Vagina (tissue), 2 donors: ENCODE measurements around the gene REEP1. TPM values are rescaled to one million over a fixed set of nuclear protein-coding genes. Genes with fewer than 3 reads are reported as not detected.
A peak's percentile ranks its signal among the peaks of the same experiment; 100 is the strongest.

ENCODE experiments used
- DNase-seq, 2 donors: peaks; one replicate each; pipeline ENCODE4 v3.0.0-alpha.2; 2017; ENCODE audit errors: extremely low spot score in 2 of 2
- H3K27ac ChIP-seq: fragments of 200-600 bp; sonication (generic); one replicate; pipeline ENCODE4 v1.5.1; 2019
- H3K27me3 ChIP-seq: fragments of 200-600 bp; sonication (generic); one replicate; pipeline ENCODE4 v1.5.1; 2019
- H3K36me3 ChIP-seq, 2 donors: fragments of 200-600 bp; sonication (generic); one replicate each; pipeline ENCODE4 v1.5.1; 2017 to 2019
- H3K4me1 ChIP-seq: fragments of 200-600 bp; sonication (generic); one replicate; pipeline ENCODE4 v1.5.1; 2019
- H3K4me3 ChIP-seq, 2 donors: fragments of 200-600 bp; sonication (generic); 1 replicate in 1 of 2; 2 replicates in 1 of 2; pipeline ENCODE4 v1.5.1; 2016 to 2019
- H3K9me3 ChIP-seq: fragments of 200-600 bp; sonication (generic); one replicate; pipeline ENCODE4 v1.5.1; 2019
- CTCF ChIP-seq, 3 experiments: fragments of 450-650 bp in 2 of 3; fragments of 200-600 bp in 1 of 3; sonication (generic) in 1 of 3; IDR thresholded peaks; one replicate each; pipeline ENCODE4 v1.5.1; 2017 to 2019; ENCODE audit warnings: antibody characterized with exemption in 3 of 3, mild to moderate bottlenecking in 2 of 3, moderate library complexity in 2 of 3
- POLR2A ChIP-seq, 2 donors: fragments of 450-650 bp; IDR thresholded peaks; one replicate each; pipeline ENCODE4 v1.6.1; 2017; ENCODE audit warnings: antibody characterized with exemption in 2 of 2, mild to moderate bottlenecking in 2 of 2, moderate library complexity in 2 of 2
- POLR2AphosphoS5 ChIP-seq, 2 donors: sonication (generic); formaldehyde crosslinking; IDR thresholded peaks; one replicate each; pipeline ENCODE4 v1.9.0; 2017; ENCODE audit warnings: antibody characterized with exemption in 2 of 2, mild to moderate bottlenecking in 2 of 2, low read depth in 1 of 2; ENCODE audit not compliant: insufficient read depth in 1 of 2
- intact Hi-C: fragments of 100-400 bp; cut with DNase I; formaldehyde crosslinking; loops from one replicate; pipeline ENCODE4 v1.15.1; 2023
- total RNA-seq: library from RNA; depleted of rRNA; stranded (reverse); fragments of >200 nt; gene quantifications from one replicate; pipeline ENCODE4 v1.2.3, GENCODE V29; 2016

The REEP1 gene
- total RNA-seq, 1 donor from 2014 or later: 13.5 TPM

GRCh38 chr2:86293612-86294011 is 43.8 kb downstream of the REEP1 start:
- no peak overlapping the region for H3K27ac ChIP-seq
- intact Hi-C loops: no loop called here
- TF ChIP-seq POLR2A (IDR thresholded peaks at IDR 0.05): no peak
- TF ChIP-seq POLR2AphosphoS5 (IDR thresholded peaks at IDR 0.05; ENCODE audit: insufficient read depth in 1 of 2, low read depth in 1 of 2): no peak
- TF ChIP-seq CTCF (IDR thresholded peaks at IDR 0.05): no peak
- no peaks in the 10 kb centered on the region for H3K36me3 ChIP-seq
- no peak for DNase-seq
- no peaks in the 10 kb centered on the region for H3K9me3 ChIP-seq
- no peaks in the 10 kb centered on the region for H3K4me1 ChIP-seq
- H3K4me3 ChIP-seq: no peak overlapping the region
- H3K27me3 ChIP-seq: no peaks in the 10 kb centered on the region

GRCh38 chr2:86292571-86293515 is 44.6 kb downstream of the REEP1 start:
- no peaks in the 10 kb centered on the region for H3K36me3 ChIP-seq
- peak in 1 of 2 donors; percentile 64 for DNase-seq
- no peaks in the 10 kb centered on the region for H3K4me1 ChIP-seq
- H3K27ac ChIP-seq: no peak overlapping the region
- H3K9me3 ChIP-seq: no peaks in the 10 kb centered on the region
- intact Hi-C loops: no loop called here
- H3K27me3 ChIP-seq: no peaks in the 10 kb centered on the region
- no peak overlapping the region for H3K4me3 ChIP-seq
- no peak for TF ChIP-seq POLR2A (IDR thresholded peaks at IDR 0.05)
- no peak for TF ChIP-seq CTCF (IDR thresholded peaks at IDR 0.05)
- no peak for TF ChIP-seq POLR2AphosphoS5 (IDR thresholded peaks at IDR 0.05; ENCODE audit: insufficient read depth in 1 of 2, low read depth in 1 of 2)

GRCh38 chr2:86291328-86291662 is 46.1 kb downstream of the REEP1 start:
- no peak overlapping the region for H3K4me3 ChIP-seq
- no peak overlapping the region for H3K27ac ChIP-seq
- peak in 1 of 2 donors; percentile 34 for DNase-seq
- H3K36me3 ChIP-seq: no peaks in the 10 kb centered on the region
- TF ChIP-seq POLR2A (IDR thresholded peaks at IDR 0.05) (no peak), CTCF (IDR thresholded peaks at IDR 0.05) (no peak), POLR2AphosphoS5 (IDR thresholded peaks at IDR 0.05; ENCODE audit: insufficient read depth in 1 of 2, low read depth in 1 of 2) (no peak)
- intact Hi-C loops: no loop called here
- H3K9me3 ChIP-seq: no peaks in the 10 kb centered on the region
- H3K27me3 ChIP-seq: no peaks in the 10 kb centered on the region
- H3K4me1 ChIP-seq: no peaks in the 10 kb centered on the region

GRCh38 chr2:86290596-86291327 is 46.7 kb downstream of the REEP1 start:
- H3K27me3 ChIP-seq: no peaks in the 10 kb centered on the region
- H3K36me3 ChIP-seq: no peaks in the 10 kb centered on the region
- no peak overlapping the region for H3K27ac ChIP-seq
- no peak for TF ChIP-seq POLR2A (IDR thresholded peaks at IDR 0.05)
- TF ChIP-seq CTCF (IDR thresholded peaks at IDR 0.05): no peak
- no peak for TF ChIP-seq POLR2AphosphoS5 (IDR thresholded peaks at IDR 0.05; ENCODE audit: insufficient read depth in 1 of 2, low read depth in 1 of 2)
- no peaks in the 10 kb centered on the region for H3K9me3 ChIP-seq
- intact Hi-C loops: no loop called here
- no peak overlapping the region for H3K4me3 ChIP-seq
- DNase-seq: peak in 1 of 2 donors; percentile 25
- H3K4me1 ChIP-seq: no peaks in the 10 kb centered on the region
